Breast epithelium (tissue), 4 donors: ENCODE measurements around the gene USP6NL. TPM values are rescaled to one million over a fixed set of nuclear protein-coding genes. Genes with fewer than 3 reads are reported as not detected.

Experiments used
- DNase-seq, 2 donors: peaks; one replicate each; pipeline ENCODE4 v3.0.0-alpha.2; 2019; ENCODE audit warnings: low spot score in 2 of 2
- H3K27ac ChIP-seq, 2 donors: fragments of 200-600 bp; sonication (generic) in 1 of 2; one replicate each; pipeline ENCODE4 v1.5.1; 2016 to 2019; ENCODE audit warnings: mild to moderate bottlenecking in 1 of 2
- H3K27me3 ChIP-seq, 2 donors: fragments of 200-600 bp; sonication (generic) in 1 of 2; one replicate each; pipeline versions ENCODE4 v1.5.1 to v1.6.0; 2017 to 2019; ENCODE audit warnings: control low read depth in 1 of 2, mild to moderate bottlenecking in 1 of 2
- H3K36me3 ChIP-seq: fragments of 200-600 bp; one replicate; pipeline ENCODE4 v1.5.1; 2019
- H3K4me1 ChIP-seq, 2 donors: fragments of 200-600 bp; sonication (generic); one replicate each; pipeline ENCODE4 v1.5.1; 2016 to 2019; ENCODE audit warnings: control low read depth in 1 of 2
- H3K4me3 ChIP-seq, 3 donors: fragments of 200-600 bp; sonication (generic); 1 replicate in 2 of 3; 2 replicates in 1 of 3; pipeline ENCODE4 v1.5.1; 2016 to 2019; ENCODE audit warnings: mild to moderate bottlenecking in 3 of 3, moderate library complexity in 2 of 3
- H3K9me3 ChIP-seq, 2 donors: fragments of 200-600 bp; sonication (generic) in 1 of 2; one replicate each; pipeline ENCODE4 v1.5.1; 2016 to 2019; ENCODE audit warnings: control low read depth in 1 of 2
- CTCF ChIP-seq, 3 donors: fragments of 450-650 bp; IDR thresholded peaks; one replicate each; pipeline ENCODE4 v1.5.1; 2016 to 2017; ENCODE audit warnings: antibody characterized with exemption in 3 of 3, mild to moderate bottlenecking in 3 of 3, moderate library complexity in 3 of 3
- POLR2A ChIP-seq: fragments of 450-650 bp; IDR thresholded peaks from one replicate; pipeline ENCODE4 v1.6.1; 2016; ENCODE audit warnings: antibody characterized with exemption, mild to moderate bottlenecking, moderate library complexity
- POLR2AphosphoS5 ChIP-seq, 3 donors: sonication (generic); formaldehyde crosslinking; IDR thresholded peaks; one replicate each; pipeline ENCODE4 v1.6.1; 2017; ENCODE audit warnings: antibody characterized with exemption in 3 of 3
- intact Hi-C: fragments of 100-400 bp; cut with DNase I; formaldehyde crosslinking; loops from one replicate; pipeline ENCODE4 v1.15.1; 2023; ENCODE audit warnings: low total_unique reads
- total RNA-seq, 3 donors: library from RNA; depleted of rRNA; stranded (reverse); fragments of >200 nt; gene quantifications; one replicate each; pipeline ENCODE4 v1.1.0, GENCODE V29; 2016

The USP6NL gene
- total RNA-seq, 3 donors from 2014 or later, result 13.8 to 28.7 (median 19.7) TPM

DNA sequence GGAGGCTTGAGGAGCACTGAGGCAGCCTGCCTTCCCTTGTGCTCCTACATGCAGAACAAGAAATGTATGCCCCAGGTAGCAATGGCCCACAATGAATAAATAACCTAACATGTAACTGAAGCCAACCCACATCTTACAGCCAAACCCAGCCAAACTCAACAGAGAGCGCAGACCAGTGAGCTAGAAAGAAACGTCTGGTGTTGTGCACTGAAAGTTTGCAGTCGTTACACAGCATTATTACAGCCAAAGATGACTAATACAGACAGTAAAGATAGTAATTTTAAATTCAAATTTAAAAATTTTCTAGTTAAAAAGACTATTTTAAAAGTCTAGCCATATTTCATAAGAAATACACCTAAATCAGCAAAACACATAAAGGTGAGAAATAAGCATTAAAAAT is 11.2 kb downstream of the USP6NL start:
- TF ChIP-seq CTCF (IDR thresholded peaks at IDR 0.05), result no peak
- TF ChIP-seq POLR2A, result no peak
- no peak for TF ChIP-seq POLR2AphosphoS5 (IDR thresholded peaks at IDR 0.05)
- Histone ChIP-seq H3K36me3 (no peaks in the 10 kb centered on the region), H3K27ac (no peak overlapping the region), H3K9me3 (no peaks in the 10 kb centered on the region), H3K4me3 (no peak overlapping the region), H3K4me1 (no peaks in the 10 kb centered on the region), H3K27me3 (no peaks in the 10 kb centered on the region)
- DNase-seq, result no peak
- intact Hi-C loops, result no loop called here

DNA sequence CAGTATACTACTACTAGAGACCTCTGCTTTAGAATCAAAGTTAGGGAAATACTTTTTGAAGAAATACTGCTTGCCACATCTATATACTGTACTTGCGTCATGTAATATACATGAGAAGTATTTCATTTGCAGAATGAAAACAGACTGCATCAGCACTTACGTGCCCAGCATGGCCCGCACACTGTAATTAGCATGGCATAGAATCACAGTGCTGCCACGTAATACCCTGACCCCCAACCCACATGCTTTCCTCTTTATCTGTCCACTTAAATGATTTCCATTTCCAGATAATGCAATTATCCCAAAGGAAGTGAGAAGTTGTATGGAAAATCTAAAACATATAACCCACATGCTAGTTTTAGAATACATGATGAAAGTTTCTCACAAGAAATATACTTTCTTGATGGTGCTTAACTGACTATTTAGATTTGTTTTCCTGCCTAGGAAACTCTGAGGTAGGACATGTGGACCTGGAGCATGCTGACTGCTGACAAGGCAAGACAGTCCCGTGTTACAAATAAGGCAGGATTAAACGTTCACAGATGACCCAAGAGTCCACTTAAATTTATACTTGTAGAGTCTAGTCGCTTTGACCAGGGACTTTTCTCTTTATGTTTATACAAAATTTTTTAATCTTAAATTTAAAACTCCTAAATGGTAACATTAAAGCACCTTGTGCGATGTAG is 12.6 kb downstream of the USP6NL start:
- Histone ChIP-seq H3K27me3 (no peaks in the 10 kb centered on the region), H3K4me3 (no peak overlapping the region), H3K36me3 (no peaks in the 10 kb centered on the region), H3K9me3 (no peaks in the 10 kb centered on the region), H3K27ac (no peak overlapping the region), H3K4me1 (no peaks in the 10 kb centered on the region)
- intact Hi-C loops, result no loop called here
- no peak for DNase-seq
- no peak for TF ChIP-seq POLR2AphosphoS5 (IDR thresholded peaks at IDR 0.05)

GRCh38 chr10:11597470-11597869 is 14.0 kb downstream of the USP6NL start:
- H3K9me3 ChIP-seq, result no peaks in the 10 kb centered on the region
- no peaks in the 10 kb centered on the region for H3K4me1 ChIP-seq
- intact Hi-C loops, result no loop called here
- TF ChIP-seq POLR2AphosphoS5 (IDR thresholded peaks at IDR 0.05) (no peak), POLR2A (no peak), CTCF (IDR thresholded peaks at IDR 0.05) (no peak)
- DNase-seq, result no peak
- H3K36me3 ChIP-seq, result no peaks in the 10 kb centered on the region
- no peak overlapping the region for H3K27ac ChIP-seq
- H3K27me3 ChIP-seq, result no peaks in the 10 kb centered on the region
- H3K4me3 ChIP-seq, result no peak overlapping the region

- Histone ChIP-seq H3K4me1 (no peaks in the 10 kb centered on the region), H3K9me3 (no peaks in the 10 kb centered on the region), H3K27me3 (no peaks in the 10 kb centered on the region), H3K36me3 (no peaks in the 10 kb centered on the region), H3K27ac (no peak overlapping the region), H3K4me3 (no peak overlapping the region)
- intact Hi-C loops, result no loop called here
- DNase-seq, result no peak
- TF ChIP-seq POLR2A (no peak), POLR2AphosphoS5 (IDR thresholded peaks at IDR 0.05) (no peak), CTCF (IDR thresholded peaks at IDR 0.05) (no peak)
Measured at GRCh38 chr10:11595395-11595692, 16.1 kb downstream of the USP6NL start.

DNA sequence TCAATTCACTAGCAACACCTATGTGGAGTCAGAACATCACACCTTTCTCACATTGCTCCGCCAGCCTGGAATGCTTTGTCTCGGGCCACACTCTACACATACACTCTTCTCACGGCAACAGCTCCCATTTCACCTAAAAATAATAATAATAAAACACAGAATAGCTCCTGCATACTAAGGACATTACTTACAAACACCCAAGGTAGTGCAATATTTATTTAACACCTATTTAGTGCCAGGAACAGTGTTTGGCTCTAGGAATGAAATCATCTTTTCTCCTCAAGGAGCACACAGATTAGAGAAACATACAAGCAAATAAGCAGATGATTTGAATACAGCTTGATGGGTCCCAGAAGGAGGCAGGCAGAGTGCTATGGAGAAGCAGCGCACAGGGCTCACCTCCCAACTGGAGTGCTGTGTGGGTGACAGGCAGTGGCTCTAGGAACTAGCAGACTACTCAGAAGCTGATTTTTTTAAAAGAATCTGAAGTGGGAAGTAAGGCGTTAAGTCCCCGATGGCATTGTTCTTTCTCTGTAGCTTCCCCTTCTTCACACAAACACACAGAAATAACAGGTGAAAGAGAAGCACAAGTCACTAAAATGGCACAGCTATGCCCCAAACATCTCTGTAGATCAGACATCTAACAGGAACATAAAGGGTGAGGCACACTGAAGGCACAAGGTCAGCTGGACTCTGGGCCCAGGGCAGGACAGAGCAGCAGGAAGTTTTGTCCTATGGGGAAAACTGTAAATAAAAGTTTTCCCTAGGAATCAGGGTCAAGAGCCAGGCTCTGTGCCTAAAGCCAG is 16.7 kb downstream of the USP6NL start:
- H3K27ac ChIP-seq, result no peak overlapping the region
- TF ChIP-seq POLR2A, result no peak
- TF ChIP-seq POLR2AphosphoS5 (IDR thresholded peaks at IDR 0.05), result no peak
- no peak for TF ChIP-seq CTCF (IDR thresholded peaks at IDR 0.05)
- no peaks in the 10 kb centered on the region for H3K9me3 ChIP-seq
- H3K4me1 ChIP-seq, result no peaks in the 10 kb centered on the region
- intact Hi-C loops, result no loop called here
- no peak overlapping the region for H3K4me3 ChIP-seq
- no peaks in the 10 kb centered on the region for H3K36me3 ChIP-seq
- no peak for DNase-seq
- no peaks in the 10 kb centered on the region for H3K27me3 ChIP-seq
